B cell (primary cell): ENCODE results near the gene CALML4.

Experiments
- EZH2 ChIP-seq: IDR thresholded peaks from 2 replicates; pipeline ENCODE4 v1.6.1; 2012; ENCODE audit warnings: borderline replicate concordance, low read depth, mild to moderate bottlenecking, moderate library complexity, low read length; ENCODE audit not compliant: insufficient read depth, poor library complexity, severe bottlenecking
- TF ChIP-seq, protein P1 (sequence below): fragments of 200-600 bp; IDR thresholded peaks from one replicate; pipeline ENCODE4 v1.8.0; 2022; ENCODE audit warnings: antibody characterized with exemption, mild to moderate bottlenecking

- TF ChIP-seq, protein P1, sequence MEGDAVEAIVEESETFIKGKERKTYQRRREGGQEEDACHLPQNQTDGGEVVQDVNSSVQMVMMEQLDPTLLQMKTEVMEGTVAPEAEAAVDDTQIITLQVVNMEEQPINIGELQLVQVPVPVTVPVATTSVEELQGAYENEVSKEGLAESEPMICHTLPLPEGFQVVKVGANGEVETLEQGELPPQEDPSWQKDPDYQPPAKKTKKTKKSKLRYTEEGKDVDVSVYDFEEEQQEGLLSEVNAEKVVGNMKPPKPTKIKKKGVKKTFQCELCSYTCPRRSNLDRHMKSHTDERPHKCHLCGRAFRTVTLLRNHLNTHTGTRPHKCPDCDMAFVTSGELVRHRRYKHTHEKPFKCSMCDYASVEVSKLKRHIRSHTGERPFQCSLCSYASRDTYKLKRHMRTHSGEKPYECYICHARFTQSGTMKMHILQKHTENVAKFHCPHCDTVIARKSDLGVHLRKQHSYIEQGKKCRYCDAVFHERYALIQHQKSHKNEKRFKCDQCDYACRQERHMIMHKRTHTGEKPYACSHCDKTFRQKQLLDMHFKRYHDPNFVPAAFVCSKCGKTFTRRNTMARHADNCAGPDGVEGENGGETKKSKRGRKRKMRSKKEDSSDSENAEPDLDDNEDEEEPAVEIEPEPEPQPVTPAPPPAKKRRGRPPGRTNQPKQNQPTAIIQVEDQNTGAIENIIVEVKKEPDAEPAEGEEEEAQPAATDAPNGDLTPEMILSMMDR, result no peak
- TF ChIP-seq EZH2, result no peak
Observed at GRCh38 chr15:68157074-68157473, 48.1 kb downstream of the CALML4 start.
